ENCODE data around the gene AIFM1. TPM values are rescaled to one million over a fixed set of nuclear protein-coding genes. Genes with fewer than 3 reads are reported as not detected.

Gene AIFM1
- 17.2 and 23.1 TPM in 2 replicates for total RNA-seq

GRCh38 chrX:130165703-130166502 lies at the start of gene AIFM1:
TSS of gene AIFM1 (minus strand) at chrX:130165841. CDS start at chrX:130165656, 185 bp downstream.

GRCh38 chrX:130171446-130172126 lies 5.9 kb upstream of the AIFM1 start, which contains the start of gene RAB33A:
TSS of gene RAB33A (plus strand) at chrX:130171962. CDS start at chrX:130172063, 101 bp downstream.

GRCh38 chrX:130110379-130111219 lies 55.0 kb downstream of the AIFM1 start, which contains the start of gene ELF4:
TSS of gene ELF4 (minus strand) at chrX:130110497. CDS start at chrX:130081330, 29,167 bp downstream.

Other genes with a start within 250 kb of the AIFM1 start
- 2.4 and 5.7 TPM in 2 replicates for gene BCORL1, start 183.2 kb downstream of the AIFM1 start, total RNA-seq
- gene ELF4, start 55.3 kb downstream of the AIFM1 start, total RNA-seq = 11.2 and 21.6 TPM in 2 replicates
- gene RAB33A, start 6.1 kb upstream of the AIFM1 start, total RNA-seq = 0.19 and 0.49 TPM in 2 replicates
- gene ZNF280C, start 103.1 kb upstream of the AIFM1 start, total RNA-seq = 1.3 and 2.8 TPM in 2 replicates
- 5.2 and 9.5 TPM in 2 replicates for gene SLC25A14, start 174.1 kb upstream of the AIFM1 start, total RNA-seq
- not detected in 2 replicates for gene GPR119, start 219.8 kb upstream of the AIFM1 start, total RNA-seq
- gene RBMX2, start 236.1 kb upstream of the AIFM1 start, total RNA-seq = 22.3 and 25.7 TPM in 2 replicates

All from bladder microvascular endothelial cell (primary cell).